Activated T-cell treated with anti-CD3 and anti-CD28 coated beads, Interleukin-2, amount 50 U/mL, for 48 hours (primary cell): Measurements from ENCODE around the gene ASCL1.

Source experiments
- DNase-seq, 2 experiments: peaks; one replicate each; pipeline ENCODE4 v3.0.0-alpha.2; 2020

The ASCL1 gene

DNA sequence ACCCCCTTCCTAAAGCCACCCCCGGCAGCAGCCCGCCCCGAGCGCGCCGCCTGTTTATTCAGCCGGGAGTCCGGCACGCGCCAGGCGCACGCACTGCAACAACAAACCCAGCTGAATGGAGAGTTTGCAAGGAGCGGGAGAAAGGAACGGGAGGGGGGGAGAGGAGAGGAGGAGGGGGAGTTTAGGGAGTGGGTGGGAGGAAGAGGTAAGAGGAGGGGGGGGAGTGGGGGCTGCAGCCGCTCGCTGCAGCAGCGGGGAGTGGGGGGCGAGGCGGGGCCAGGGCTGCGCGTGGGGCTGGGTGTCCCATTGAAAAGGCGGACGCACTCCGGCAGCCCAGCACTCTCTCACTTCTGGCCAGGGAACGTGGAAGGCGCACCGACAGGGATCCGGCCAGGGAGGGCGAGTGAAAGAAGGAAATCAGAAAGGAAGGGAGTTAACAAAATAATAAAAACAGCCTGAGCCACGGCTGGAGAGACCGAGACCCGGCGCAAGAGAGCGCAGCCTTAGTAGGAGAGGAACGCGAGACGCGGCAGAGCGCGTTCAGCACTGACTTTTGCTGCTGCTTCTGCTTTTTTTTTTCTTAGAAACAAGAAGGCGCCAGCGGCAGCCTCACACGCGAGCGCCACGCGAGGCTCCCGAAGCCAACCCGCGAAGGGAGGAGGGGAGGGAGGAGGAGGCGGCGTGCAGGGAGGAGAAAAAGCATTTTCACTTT lies at the start of gene ASCL1:
TSS of gene ASCL1 (plus strand) at position 336 of the 712 bp plus-strand sequence. CDS start 571 bp downstream, outside the sequence.
- no peak for DNase-seq

DNA sequence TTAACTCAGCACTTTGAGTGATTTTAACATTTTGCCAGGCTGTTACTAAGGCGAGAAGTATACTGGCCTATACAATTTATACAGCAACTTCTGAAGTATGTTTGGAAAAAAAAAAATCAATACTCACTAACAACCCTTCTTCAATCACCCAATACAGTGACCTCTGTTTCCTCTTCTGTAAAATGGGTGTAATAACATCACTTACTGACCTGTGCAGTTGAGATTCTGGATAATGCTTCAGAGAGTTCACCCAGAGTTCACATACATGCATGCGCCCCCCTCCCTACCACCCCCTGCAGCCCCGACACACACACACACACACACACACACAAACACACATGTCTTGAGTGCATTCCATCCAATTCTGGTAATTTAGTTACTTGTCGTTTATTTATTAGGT lies 49.6 kb upstream of the ASCL1 start:
- no peak for DNase-seq

DNA sequence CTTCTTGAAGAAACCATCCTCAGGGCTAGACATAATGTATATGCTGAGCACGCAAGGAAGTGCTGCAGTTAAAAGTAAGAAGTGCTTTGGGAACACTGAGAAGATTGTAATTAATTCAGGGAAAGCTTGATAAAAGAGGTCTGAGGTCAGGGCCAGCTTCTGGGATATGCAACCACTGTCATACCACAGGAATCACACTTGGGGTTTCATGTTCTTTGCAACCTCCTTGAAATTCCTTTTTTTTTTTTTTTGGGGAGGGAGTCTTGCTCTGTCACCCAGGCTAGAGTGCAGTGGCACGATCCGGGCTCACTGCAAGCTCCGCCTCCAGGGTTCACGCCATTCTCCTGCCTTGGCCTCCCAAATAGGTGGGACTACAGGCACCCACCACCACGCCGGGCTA lies 47.3 kb upstream of the ASCL1 start:
- DNase-seq = no peak

DNA sequence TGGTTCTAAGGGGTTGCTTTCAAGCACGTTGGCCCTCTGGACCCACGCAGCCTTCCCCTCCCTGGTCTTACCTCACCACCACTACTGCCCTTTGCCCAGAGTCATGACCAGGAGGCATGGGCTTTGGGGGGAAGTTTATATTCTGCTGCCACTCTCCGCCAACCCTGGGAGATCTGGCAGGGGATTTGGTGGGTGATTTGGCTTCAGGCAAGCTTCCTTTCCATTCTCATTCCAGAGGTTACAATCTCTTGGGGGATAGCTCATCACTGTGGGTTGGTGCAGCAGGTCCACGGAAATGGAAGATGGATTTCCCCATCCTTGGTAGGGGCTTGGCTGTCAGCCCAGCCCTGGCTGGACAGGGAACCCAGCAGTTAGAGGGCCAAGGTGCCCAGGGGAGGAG lies 46.7 kb upstream of the ASCL1 start:
- DNase-seq = no peak

DNA sequence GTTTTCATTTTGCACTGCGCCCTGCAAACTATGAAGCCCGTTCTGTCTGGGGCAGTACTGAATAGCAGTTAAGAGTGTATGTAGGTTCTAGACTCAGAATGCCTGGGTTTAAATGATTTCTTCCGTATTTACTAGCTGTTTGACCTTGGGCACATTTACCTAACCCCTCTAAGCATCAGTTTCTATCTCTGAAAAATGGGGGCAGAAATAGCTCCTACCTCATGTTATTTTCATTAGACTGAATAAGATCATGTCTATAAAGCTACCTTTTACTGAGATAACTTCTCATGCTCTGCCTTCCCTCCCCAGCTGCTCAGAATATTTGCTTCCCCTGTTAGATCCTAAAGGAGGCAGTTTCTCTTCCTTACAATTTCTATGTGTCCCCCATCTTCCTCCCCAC lies 46.2 kb upstream of the ASCL1 start:
- DNase-seq = no peak

DNA sequence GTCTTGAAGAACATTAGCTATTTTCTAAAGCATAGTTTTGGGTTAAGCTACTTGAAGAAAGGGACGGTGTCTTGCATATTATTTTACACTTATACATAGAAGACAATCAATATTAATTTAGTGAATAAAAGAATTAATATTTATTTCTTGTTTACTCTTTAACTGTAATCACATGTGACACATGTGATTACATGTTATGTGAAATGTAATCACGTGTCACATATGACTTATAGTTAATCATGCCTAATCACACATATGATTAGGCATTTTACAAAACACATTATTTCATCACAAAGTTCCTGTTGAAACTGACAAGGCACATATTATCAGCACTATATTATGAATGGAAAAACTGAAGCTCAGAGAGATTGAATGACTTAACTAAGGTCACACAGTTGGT lies 45.2 kb upstream of the ASCL1 start:
- DNase-seq = no peak

DNA sequence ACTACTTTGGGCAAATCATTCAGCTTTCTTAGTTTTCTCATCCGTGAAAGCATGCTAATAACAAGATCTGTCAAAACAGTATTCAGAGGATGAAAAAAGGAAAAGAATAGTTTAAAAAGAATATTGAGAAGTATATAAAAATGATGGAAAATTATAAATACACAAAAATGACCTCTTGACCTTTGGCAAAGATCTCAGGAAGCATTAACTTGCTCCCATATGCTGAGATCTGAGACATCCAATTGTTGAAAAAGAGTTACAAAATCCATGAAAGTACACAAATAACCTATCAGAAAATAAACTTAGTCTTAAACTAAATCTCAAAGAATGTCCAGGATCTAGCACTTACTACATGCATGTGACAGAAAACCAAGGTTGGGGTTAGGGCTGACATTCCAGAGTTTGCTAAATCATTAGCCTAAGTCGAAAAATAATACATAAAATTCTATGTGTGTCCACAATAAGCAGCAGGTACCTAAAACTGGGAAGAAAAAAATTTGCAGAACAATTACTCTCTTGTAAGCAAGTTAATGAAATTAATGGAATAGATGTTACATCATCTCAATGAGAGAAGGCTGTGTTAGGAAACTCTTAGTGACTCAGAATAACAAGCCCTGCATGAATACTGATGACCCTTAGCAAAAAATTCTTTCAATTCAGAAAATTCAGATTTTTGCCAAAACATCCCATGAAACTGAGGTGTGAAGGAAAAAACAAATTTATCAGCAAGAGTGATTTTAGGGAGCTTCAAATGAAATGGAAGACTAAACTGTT lies 43.8 kb upstream of the ASCL1 start:
- no peak for DNase-seq

DNA sequence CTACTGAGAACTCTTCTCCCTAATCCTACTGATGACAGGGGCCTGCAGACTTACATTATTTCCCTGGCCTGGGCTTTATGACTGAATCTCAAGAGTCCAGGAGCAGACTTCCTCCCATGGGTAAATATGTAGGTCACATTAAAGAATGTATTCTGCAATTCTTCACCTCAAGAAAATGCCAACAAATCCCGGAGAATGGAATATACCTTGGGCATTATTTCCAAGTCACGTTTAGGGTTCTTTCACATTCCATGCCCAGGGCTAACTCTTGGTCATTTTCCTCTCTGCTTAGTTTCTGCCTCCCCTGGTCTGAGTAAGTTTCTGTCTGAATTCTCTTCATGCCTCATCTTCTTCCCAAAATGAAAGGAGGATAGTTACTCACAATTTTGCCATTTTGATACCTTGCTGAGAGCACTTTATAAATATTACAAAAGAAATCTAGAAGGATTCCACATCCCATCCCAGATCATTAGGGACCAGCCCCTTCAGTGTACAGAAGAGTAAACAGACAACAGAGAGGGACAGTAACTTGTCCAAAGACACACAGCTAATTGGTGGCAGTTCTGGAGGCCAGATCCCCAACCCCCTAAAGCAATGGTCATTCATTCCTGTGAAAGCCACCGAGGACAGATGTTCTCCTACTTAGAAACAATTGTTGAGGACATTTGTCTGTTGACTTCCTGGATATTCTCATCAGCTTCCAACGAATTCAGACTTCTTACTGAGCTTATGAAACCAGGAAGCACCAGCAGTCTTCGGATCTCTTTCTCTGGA lies 41.0 kb upstream of the ASCL1 start:
- no peak for DNase-seq

DNA sequence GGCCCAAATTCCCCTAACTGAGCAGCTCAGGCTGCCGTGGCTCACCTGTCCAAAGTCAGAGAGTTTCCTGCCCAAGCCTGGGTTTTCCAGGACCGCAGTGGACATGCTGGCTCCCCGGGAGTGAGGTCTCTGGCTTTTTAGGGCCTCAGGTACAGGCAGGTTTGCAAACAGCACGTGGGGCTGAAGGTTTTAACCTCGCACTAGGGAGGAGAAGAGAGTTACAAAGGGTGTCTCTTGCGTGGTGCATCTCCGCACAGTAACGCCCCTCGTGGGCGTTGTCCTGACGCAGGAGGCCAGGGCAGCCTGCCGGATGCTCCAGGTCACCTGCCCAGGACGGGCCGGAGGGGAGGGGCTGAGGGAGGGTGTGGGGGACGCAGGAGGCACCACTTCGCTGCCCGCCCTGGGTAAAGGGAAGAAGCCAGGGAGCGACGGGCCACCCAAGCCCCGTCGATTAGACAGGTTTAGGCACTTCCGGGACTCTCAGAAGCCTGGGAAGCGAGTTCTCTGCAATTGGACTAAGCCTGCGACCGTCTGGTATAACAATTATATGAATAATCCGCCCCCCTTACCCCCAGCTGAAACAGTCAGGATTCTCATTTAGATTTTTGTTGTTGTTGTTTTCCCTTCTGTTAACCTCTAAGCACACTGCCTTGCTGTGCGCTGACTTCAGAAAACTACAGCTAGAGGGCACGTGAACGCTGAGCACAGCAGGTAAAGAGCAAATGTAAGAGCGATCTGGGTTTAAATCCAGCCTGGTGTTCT lies 40.3 kb upstream of the ASCL1 start, which contains the start of gene PAH:
TSS of gene PAH (minus strand) at position 219 of the 762 bp plus-strand sequence. CDS start at position 105, 114 bp downstream.
- peak; percentile 26 to 29 for DNase-seq

DNA sequence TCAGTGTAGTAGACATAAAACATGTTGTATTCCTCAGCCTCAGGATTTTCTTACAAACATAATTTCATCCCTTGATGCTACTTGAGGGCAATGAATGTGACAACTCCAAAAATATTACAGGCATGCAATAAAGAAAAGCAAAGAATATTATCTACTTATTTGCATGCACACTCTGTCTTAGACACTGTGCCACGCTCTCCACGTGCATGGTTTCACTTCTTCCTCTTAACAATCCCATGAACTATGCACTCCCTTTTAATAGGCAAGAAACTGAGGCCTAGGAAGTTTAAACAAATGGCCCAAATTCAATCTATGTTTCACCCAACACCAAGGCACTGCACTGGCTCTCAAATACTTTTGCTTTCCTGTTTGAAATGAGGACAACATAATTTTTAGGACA lies 38.6 kb upstream of the ASCL1 start:
- no peak for DNase-seq

DNA sequence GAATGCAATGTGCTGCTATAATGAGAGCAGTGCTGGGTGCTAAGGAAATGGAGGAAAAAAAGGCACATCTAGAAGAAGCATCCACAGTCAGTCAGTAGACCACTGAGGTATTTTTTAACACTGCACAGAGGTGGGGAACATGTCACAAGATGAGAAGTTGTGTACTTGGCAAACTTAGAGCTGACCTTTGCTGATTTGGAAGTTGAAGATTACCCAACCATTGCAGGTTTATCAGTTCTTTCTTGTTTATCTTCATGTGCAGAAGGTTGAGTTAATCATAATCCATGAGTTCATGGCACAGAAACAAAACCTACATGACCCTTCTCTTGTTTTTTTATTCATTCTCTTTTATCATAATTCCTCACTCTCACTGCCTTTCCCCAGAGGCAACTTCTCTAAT lies 37.2 kb upstream of the ASCL1 start:
- no peak for DNase-seq

DNA sequence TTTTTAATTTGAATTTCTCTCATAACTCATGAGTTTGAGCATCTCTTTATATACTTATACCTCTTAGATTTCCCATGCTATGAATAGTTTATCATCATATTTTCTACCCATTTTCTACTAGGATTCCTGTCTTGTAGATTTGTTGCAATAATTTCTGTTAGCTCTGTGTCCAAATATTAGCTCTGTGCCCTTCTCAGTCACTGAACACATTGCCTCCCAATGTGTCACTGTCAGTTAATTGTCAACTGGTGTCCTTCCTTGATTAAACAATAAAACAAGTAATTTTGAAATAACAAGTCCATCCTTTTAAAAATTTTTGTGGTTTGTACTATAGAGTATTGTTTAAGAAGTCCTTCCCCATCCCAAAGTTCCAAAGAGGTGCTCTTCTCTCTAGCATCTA lies 36.2 kb upstream of the ASCL1 start:
- no peak for DNase-seq

DNA sequence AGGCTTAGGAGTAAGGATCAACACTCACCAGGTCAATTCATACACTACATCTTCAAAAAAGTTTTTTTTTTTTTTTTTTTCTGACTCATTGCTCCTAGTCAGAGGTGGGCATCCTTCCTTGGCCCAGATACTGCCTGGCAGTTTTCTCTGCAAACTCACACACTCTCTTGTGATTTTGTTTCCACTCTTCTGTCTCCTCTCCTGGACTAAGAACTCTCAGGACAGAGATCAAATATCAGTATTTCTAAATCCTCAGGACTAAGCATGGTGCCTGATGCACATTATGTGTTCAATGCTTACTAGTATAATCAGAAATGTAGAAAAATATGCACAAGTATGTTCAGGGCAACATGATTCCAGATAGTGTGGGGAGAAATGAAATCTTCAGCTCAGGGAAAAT lies 30.3 kb upstream of the ASCL1 start:
- DNase-seq = no peak

DNA sequence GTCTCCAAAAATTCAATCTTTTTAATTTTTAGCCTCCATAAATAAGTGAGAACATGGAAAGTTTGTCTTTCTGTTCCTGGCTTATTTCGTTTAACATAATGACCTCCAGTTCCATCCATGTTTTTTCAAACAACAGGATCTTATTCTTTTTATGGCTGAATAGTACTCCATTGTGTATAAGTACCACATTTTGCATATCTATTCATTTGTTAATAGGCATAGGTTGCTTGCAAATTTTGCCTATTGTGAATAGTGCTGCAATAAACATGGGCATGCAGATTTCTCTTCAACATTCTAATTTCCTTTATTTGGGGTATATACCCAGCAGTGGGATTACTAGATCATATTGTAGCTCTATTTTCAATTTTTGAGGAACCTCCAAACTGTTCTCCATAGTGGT lies 24.3 kb upstream of the ASCL1 start:
- DNase-seq = no peak

DNA sequence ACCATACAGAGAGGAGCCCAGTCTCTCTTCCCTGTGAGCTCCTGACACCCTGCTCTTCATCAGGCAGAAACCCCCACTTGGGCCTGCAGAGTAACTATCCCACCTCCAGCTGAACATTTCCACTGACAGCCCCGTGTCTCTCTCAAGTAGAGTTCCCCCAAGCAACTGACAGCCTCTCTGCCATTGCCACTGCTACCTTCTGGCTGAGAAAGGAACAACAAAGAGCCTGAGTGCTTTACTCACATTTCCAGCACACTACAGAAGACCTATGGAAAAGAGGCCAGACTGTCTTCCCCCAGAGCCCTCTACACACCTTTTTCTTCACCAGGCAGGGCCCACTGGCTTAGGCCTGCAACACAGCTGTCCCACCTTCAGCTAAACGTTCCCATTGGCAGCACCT lies 18.4 kb upstream of the ASCL1 start:
- DNase-seq = no peak

DNA sequence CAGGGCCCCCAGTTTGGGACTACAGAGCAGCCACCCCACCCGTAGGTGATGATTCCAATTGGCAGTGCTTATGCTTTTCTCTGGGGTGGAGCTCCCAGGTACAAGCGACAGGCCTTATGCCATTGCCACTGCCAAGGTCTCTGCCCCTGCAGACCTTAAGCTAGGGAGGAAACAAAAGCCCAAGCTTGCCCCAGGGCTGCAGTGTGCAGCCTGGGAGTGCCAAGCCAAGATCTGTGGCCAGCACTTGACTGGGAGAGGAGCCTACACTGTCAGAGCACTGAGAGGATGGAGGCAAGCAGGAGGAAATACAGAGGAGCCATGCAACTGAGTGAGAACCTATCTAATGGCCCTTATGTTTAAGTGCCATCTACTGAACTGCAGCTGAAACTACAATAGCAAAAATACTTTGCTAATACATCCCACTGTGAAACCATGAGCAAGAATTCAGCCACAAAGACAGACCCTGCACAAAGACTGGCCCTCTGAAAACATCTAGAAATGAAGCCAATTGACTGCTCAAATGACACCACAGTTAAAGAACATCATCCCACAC lies 17.7 kb upstream of the ASCL1 start:
- DNase-seq = no peak

DNA sequence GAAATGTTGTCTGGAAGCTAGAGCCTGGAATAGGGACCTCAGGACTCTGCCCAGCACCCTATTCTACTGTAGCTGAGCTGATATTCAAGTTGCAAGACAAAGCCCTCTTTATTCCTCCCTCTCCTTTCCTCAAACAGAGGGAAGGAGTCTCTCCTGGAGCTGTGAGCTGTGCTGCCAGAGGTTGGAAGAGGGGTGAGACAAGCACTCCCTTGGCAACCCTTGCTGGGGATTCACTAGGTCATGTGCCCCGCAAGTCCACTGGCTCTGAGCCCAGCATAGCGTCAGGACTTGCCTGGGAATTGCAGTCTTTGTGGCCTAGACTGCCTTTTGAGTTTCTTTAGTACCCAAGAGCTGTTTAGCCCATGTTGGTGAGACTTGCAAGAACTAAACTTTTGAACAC lies 11.4 kb upstream of the ASCL1 start:
- DNase-seq = no peak

DNA sequence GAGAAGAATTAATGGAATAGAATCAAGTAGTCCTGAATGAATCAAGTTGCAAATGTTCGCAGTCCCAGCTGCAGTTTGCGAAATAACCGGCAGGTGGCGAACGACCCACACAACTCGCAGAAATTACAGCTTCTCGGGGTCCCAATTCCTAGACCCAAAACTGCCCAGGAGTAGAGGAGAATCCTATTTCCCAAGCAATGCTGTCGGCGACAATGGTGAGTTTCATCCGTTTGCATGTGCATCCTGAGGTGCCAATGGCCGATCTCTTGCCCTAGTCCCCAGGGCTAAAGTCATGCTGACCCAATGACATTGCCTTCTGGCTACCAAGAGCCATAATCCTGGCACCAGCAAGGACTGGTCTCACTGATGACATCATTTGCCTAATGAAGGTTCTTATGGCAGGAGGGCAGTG lies 8.5 kb upstream of the ASCL1 start:
- peak; percentile 71 to 73 for DNase-seq

DNA sequence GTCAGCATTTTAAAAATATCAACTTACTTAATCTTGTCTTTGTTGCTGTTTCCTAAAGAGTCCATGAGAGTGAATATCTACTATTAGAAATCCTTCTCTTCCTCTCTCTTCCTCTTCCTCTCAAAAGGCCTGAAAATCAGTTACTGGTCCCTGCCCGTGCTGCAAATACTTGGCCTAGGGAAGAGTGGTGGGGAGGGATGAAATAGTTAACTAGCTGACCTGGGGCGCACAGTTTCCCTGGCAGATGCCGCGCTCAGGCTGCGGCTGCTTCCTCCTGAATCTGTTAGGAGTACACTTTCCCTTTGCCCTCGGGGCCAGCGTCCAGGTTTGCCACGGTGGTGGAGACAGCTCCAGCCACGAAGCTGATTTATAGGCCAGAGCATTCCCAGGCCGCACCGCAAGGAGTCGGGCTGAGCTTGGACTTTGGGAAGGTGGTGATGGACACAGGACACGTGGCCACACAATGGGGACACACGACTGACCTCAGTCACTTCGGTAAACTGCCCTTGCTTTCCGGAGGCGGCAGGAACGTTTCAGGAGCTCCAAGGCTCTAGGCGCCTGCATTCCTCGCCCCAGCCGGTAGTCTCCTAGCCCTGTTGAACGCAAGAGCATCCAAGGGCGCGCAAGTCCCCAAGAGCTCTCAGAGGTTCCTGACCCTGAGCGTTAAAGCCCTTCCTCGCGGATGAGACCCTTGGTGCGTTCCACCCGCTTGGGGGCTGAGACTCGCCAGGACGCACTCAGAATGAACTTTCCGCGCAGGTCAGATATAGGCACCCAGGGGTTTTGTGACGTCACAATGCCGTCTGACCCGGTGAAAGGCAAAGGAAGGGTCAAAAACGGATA lies 7.1 kb upstream of the ASCL1 start:
- DNase-seq = no peak

DNA sequence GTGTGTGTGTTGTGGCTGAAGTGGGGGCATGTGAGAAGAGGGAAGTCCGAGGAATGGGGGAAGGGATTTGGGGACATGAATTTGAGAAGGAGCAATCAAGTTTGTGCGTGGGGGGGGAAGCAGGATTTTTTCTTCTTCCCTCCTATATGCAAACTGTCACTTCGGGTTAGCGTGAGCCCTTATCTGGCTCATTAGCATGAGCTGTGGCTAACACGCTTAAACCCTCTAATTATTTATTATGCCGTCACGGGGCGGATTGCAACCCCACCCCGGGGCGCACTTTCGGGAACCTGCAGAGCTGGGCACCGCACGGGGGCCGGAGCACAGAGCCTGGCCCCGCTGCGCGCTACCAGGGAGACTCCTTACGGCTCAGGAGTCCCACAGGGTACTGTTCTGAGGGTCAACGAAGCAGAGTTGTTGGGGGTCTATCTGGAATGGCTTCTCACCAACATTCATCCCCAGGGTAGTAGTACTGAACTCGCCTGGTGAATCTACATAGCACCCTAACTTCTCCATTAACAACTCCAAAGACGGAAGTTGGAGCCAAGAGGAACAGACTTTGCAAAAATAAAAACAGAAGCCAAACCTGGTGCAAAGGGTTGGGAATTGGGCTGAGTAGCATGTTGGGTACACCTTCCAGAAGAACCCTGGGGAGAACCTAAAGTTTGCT lies 6.4 kb upstream of the ASCL1 start:
- no peak for DNase-seq

DNA sequence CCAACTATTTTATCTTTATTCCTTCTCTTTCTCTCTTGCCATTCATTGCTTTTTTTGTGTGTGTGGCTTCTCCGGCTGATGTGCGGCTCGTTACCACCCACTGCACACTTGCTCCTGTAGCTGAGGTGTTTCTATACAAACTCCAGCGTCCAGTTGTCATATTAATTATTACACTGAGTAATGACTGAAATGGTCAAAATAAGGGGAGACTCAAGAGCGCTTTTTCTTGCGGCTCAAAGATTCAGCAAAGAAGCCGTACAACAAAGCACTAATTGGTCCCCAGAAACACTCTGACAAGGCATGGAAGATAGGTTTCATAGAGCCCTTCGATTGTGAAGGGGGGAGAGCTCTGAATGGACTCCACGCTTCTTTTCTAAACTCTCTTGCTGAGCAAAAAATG lies 5.6 kb upstream of the ASCL1 start:
- no peak for DNase-seq
